Vagina (tissue), 2 donors: Measurements from ENCODE around the gene FCGR3B.
"Not testable (repeated sequence)": the region's sequence is repeated elsewhere in the genome, so short reads cannot be mapped to it uniquely, and the experiment has no call there.

Experiments used
- POLR2A ChIP-seq, 2 donors: fragments of 450-650 bp; IDR thresholded peaks; one replicate each; pipeline ENCODE4 v1.6.1; 2017; ENCODE audit warnings: antibody characterized with exemption in 2 of 2, mild to moderate bottlenecking in 2 of 2, moderate library complexity in 2 of 2
- POLR2AphosphoS5 ChIP-seq, 2 donors: sonication (generic); formaldehyde crosslinking; IDR thresholded peaks; one replicate each; pipeline ENCODE4 v1.9.0; 2017; ENCODE audit warnings: antibody characterized with exemption in 2 of 2, mild to moderate bottlenecking in 2 of 2, low read depth in 1 of 2; ENCODE audit not compliant: insufficient read depth in 1 of 2
- TF ChIP-seq, protein P1 (sequence below), 3 experiments: fragments of 450-650 bp in 2 of 3; fragments of 200-600 bp in 1 of 3; sonication (generic) in 1 of 3; IDR thresholded peaks; one replicate each; pipeline ENCODE4 v1.5.1; 2017 to 2019; ENCODE audit warnings: antibody characterized with exemption in 3 of 3, mild to moderate bottlenecking in 2 of 3, moderate library complexity in 2 of 3

DNA sequence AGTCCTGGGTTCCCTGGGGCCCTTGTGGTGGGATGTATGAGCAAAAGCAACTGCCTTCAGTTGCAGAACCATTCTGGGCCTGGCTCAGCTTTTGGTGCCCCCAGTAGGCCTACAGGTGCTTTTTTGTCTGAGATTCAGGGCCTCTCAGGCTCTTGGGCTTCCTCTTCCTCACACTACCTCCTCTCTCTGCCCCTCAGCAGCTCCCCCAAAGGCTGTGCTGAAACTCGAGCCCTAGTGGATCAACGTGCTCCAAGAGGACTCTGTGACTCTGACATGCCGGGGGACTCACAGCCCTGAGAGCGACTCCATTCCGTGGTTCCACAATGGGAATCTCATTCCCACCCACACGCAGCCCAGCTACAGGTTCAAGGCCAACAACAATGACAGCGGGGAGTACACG, 41.6 kb downstream of the FCGR3B start:
- not testable (repeated sequence) for TF ChIP-seq POLR2A (IDR thresholded peaks at IDR 0.05); POLR2AphosphoS5 (IDR thresholded peaks at IDR 0.05; ENCODE audit: insufficient read depth in 1 of 2, low read depth in 1 of 2)
- TF ChIP-seq, protein P1, sequence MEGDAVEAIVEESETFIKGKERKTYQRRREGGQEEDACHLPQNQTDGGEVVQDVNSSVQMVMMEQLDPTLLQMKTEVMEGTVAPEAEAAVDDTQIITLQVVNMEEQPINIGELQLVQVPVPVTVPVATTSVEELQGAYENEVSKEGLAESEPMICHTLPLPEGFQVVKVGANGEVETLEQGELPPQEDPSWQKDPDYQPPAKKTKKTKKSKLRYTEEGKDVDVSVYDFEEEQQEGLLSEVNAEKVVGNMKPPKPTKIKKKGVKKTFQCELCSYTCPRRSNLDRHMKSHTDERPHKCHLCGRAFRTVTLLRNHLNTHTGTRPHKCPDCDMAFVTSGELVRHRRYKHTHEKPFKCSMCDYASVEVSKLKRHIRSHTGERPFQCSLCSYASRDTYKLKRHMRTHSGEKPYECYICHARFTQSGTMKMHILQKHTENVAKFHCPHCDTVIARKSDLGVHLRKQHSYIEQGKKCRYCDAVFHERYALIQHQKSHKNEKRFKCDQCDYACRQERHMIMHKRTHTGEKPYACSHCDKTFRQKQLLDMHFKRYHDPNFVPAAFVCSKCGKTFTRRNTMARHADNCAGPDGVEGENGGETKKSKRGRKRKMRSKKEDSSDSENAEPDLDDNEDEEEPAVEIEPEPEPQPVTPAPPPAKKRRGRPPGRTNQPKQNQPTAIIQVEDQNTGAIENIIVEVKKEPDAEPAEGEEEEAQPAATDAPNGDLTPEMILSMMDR (IDR thresholded peaks at IDR 0.05), result not testable (repeated sequence)
